GM12875 (cell line): ENCODE data around the gene AVL9.

Experiments used
- H3K4me3 ChIP-seq: one replicate; pipeline ENCODE4 v1.5.1; 2011; ENCODE audit warnings: low read depth, low read length, control low read depth
- TF ChIP-seq, protein P1 (sequence below): IDR thresholded peaks from 2 replicates; pipeline ENCODE4 v1.5.1; 2011; ENCODE audit warnings: low read depth, mild to moderate bottlenecking, control low read depth, inconsistent platforms, low read length, moderate library complexity, borderline replicate concordance; ENCODE audit not compliant: insufficient read depth

Gene AVL9

DNA sequence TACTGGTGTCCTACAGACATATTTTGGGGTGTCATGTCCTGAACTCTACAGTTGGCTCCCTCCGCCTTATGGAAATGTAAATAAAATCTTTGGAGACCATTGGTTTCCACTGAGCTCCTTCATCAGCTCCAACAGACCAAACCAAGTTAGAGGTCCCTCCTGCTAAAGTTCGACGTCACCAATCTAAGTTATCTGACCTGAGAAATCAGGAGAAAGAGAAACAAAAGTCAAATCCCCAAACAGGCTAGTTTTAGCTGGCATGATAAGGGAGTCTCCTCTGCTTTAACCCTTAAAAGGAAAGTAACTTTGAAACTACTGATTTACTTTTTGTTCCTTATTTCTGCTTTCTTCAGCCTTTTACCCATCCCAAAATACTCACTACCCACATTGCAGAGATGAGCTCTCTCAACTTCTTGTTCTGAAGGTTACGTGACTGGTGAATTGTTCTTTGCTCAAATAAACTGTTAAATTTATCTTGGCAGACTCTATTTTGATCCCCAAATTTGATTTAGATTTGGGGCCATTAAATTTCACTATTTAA is 39.9 kb downstream of the AVL9 start:
- TF ChIP-seq, protein P1, sequence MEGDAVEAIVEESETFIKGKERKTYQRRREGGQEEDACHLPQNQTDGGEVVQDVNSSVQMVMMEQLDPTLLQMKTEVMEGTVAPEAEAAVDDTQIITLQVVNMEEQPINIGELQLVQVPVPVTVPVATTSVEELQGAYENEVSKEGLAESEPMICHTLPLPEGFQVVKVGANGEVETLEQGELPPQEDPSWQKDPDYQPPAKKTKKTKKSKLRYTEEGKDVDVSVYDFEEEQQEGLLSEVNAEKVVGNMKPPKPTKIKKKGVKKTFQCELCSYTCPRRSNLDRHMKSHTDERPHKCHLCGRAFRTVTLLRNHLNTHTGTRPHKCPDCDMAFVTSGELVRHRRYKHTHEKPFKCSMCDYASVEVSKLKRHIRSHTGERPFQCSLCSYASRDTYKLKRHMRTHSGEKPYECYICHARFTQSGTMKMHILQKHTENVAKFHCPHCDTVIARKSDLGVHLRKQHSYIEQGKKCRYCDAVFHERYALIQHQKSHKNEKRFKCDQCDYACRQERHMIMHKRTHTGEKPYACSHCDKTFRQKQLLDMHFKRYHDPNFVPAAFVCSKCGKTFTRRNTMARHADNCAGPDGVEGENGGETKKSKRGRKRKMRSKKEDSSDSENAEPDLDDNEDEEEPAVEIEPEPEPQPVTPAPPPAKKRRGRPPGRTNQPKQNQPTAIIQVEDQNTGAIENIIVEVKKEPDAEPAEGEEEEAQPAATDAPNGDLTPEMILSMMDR = no peak
- H3K4me3 ChIP-seq = no peak overlapping the region

DNA sequence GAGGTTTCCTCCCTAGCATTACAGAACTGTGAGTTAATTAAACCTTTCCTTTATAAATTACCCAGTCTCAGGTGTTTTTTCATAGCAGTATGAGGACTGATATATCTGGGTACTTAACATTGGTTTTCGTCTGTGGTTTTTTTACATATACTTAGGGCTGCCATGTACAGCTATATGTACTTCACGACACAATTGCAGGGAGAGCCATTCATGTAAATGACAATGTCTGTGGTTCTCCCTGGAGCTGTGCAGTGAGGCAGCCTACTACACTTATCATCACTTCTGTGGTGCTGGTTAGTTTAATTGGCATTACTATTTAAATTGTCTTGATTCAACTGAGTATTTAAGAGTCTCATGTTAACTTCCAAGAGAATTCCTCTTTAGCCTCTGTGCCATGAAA is 40.7 kb downstream of the AVL9 start:
- no peak overlapping the region for H3K4me3 ChIP-seq
- TF ChIP-seq, protein P1 = no peak

DNA sequence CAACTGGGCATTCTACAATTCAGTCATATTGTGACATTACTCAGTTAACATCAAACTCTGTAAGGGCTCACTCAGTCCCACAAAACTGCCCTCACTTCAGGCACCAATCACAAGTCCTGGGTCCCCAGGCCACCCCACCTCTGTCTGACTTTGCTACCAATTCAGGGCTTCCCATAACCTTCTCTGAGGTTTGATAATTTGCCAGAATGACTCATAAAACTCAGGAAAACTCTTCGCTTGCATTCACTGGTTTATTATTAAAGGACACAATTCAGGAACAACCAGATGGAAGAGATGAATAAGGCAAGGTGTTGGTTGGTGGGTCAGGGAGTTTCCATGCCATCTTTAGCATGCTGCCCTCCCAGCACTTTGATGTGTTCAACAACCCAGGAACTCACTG is 41.3 kb downstream of the AVL9 start:
- H3K4me3 ChIP-seq = no peak overlapping the region
- TF ChIP-seq, protein P1 = no peak

DNA sequence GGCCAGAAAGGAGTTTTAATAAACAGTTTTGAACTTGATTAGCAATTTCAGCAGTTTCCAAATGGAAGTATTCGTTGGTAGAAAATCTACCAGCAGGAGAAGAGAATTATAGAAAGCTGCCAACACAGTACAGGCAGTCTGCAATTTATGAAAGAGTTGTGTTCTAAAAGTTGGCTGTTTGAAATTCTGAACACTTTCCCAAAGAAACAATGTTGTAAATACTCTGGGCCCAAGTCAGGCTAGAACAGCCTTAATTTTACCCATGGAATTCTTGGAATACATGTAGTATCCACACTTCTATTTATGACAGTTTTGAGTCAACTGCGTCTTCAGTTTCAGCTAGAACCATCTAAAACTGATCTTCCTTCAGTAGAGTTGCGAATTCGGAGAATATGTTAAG is 42.5 kb downstream of the AVL9 start:
- no peak overlapping the region for H3K4me3 ChIP-seq
- TF ChIP-seq, protein P1 = no peak

DNA sequence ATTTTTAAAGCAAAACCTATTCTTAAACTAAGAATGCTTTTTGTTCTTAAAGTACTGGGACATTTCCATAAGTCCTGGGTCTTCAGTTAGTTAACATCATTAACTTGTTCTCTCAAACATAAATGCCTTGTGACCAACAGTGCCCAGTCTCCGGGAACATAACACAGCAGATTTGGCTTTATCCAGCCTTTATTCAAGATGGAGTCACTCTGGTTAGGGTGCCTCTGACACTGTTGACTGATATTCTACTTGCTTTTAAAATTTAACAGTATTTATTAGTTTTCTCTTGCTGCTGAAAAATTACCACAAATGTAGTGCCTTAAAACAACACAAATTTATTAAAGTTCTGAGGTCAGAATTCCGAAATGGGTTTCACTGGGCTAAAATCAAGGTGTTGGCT is 44.1 kb downstream of the AVL9 start:
- TF ChIP-seq, protein P1 = no peak
- H3K4me3 ChIP-seq = no peak overlapping the region

DNA sequence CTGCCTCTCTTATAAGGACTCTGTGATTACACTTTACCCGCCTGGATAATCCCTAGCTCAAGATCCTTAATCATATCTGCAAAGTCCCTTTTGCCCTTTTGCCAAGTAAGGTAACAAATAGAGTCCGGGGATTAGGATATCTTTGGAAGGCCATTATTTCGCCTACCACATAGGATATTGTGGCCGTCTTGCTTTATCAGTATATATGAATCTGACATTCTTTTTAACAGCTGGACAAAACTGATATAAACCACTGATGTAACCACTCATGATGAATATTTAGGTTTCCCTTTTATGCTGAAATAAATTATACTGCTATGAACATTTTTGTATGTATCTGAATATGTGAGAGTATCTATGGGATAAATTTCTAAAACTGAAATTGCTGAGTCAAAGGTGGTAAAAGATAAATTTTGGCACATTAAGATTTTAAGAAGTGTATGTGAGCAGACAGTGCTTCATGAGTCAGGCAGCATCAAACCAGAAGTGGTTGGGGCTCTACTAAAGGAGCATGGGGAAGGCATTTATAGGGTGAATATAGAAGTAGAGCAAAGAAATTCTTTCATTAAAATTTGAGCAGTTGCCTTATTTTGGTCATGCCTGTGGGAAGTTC is 44.7 kb downstream of the AVL9 start:
- TF ChIP-seq, protein P1 = no peak
- H3K4me3 ChIP-seq = no peak overlapping the region

DNA sequence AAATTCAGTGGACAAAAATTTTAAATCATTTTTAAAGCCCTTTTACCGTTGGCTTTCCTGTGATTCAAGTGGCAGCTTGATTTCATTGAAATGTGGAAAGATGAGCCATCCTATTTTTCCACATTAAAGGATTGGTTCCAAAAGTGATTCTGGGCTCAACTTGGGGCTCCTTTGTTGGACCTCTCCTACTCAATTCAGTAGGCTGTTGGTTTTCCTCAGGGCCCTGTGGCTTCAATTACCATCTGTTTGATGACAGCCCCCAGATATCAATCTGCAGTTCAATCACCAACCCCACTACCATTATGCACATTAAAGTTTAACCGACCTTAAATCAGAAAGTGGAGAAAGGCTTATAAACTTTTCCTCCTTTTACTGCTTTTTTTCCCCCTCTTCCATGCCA is 47.3 kb downstream of the AVL9 start:
- no peak overlapping the region for H3K4me3 ChIP-seq
- TF ChIP-seq, protein P1 = no peak
